ENCODE measurements around the gene DIS3.

DNA sequence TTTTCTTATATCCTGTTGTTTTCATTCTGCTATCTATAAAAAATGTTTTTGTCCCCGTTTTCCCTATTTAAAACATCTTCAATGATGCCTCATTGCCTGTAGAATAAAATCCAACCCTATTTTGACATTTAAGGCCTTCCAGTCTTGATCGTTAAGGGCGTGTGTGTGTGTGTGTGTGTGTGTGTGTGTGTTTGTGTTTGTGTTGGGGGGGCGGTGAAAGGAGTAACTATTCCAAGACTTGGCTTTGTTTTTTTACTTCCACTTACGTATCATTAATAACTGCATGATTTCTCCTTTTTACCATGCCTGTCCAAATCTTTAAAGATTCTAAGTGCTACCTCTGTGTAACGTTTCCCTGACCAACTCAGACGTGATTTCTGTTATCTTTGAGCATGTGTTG, 1.0 kb upstream of the DIS3 start:
- TF ChIP-seq POLR2AphosphoS5 (IDR thresholded peaks at IDR 0.05; ENCODE audit: low read depth), result no peak
- TF ChIP-seq, protein P1, sequence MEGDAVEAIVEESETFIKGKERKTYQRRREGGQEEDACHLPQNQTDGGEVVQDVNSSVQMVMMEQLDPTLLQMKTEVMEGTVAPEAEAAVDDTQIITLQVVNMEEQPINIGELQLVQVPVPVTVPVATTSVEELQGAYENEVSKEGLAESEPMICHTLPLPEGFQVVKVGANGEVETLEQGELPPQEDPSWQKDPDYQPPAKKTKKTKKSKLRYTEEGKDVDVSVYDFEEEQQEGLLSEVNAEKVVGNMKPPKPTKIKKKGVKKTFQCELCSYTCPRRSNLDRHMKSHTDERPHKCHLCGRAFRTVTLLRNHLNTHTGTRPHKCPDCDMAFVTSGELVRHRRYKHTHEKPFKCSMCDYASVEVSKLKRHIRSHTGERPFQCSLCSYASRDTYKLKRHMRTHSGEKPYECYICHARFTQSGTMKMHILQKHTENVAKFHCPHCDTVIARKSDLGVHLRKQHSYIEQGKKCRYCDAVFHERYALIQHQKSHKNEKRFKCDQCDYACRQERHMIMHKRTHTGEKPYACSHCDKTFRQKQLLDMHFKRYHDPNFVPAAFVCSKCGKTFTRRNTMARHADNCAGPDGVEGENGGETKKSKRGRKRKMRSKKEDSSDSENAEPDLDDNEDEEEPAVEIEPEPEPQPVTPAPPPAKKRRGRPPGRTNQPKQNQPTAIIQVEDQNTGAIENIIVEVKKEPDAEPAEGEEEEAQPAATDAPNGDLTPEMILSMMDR (IDR thresholded peaks at IDR 0.05; ENCODE audit: insufficient read depth, low read length), result no peak
- no peak for TF ChIP-seq GABPA (IDR thresholded peaks at IDR 0.05; ENCODE audit: low read depth)

All from HL-60 (cell line).